Muscle of leg (tissue), 11 donors: ENCODE measurements around the gene TANGO6. TPM values are rescaled to one million over a fixed set of nuclear protein-coding genes. Genes with fewer than 3 reads are reported as not detected.

ENCODE experiments used
- DNase-seq: peaks from one replicate; pipeline ENCODE4 v3.0.0; 2013
- H3K27ac ChIP-seq: one replicate; pipeline ENCODE4 v1.5.1; 2013; ENCODE audit warnings: mild to moderate bottlenecking, low read length, control low read depth
- H3K27me3 ChIP-seq: one replicate; pipeline ENCODE4 v1.6.1; 2013; ENCODE audit warnings: low read length; ENCODE audit not compliant: control insufficient read depth, insufficient read depth
- H3K36me3 ChIP-seq: one replicate; pipeline ENCODE4 v1.6.1; 2013; ENCODE audit warnings: low read length; ENCODE audit not compliant: control insufficient read depth, insufficient read depth
- H3K4me1 ChIP-seq: one replicate; pipeline ENCODE4 v1.6.1; 2013; ENCODE audit warnings: low read length; ENCODE audit not compliant: control insufficient read depth, insufficient read depth
- H3K4me3 ChIP-seq: one replicate; pipeline ENCODE4 v1.5.1; 2013; ENCODE audit warnings: low read length, control low read depth
- H3K9me3 ChIP-seq: replicated peaks from 2 replicates; pipeline ENCODE4 v1.6.1; 2013; ENCODE audit warnings: low read depth, low read length; ENCODE audit not compliant: control insufficient read depth
- WGBS: methylation state at CpG from one replicate; pipeline ENCODE4 v1.1.5; 2013; ENCODE audit warnings: missing lambda C conversion rate; ENCODE audit not compliant: insufficient coverage; 5-methylcytosine and 5-hydroxymethylcytosine counted together
- polyA plus RNA-seq, 8 donors: library from polyadenylated mRNA; unstranded; fragments of 120-200 nt; gene quantifications; one replicate each; pipeline versions ENCODE4 v1.2.1 to v1.2.3, GENCODE V29; 2013; ENCODE audit warnings: inconsistent platforms in 1 of 8, low replicate concordance in 1 of 8; ENCODE audit not compliant: insufficient read length in 8 of 8, insufficient read depth in 1 of 8
- total RNA-seq: library from RNA; stranded (reverse); fragments of 120-200 nt; gene quantifications from one replicate; pipeline ENCODE4 v1.2.4, GENCODE V29; 2013

The TANGO6 gene
- total and polyA plus RNA-seq, 9 donors: 4.3 to 9.7 (median 5.4) TPM

- H3K4me3 ChIP-seq: no peak overlapping the region
- H3K27me3 ChIP-seq: no peaks in the 10 kb centered on the region
- no peak overlapping the region for H3K27ac ChIP-seq
- no peaks in the 10 kb centered on the region for H3K9me3 ChIP-seq
- no peaks in the 10 kb centered on the region for H3K36me3 ChIP-seq
- WGBS: 58% methylated on average over 2 of the region's 3 CpGs
- no peak for DNase-seq
- peaks cover 2% of the 10 kb centered on the region for H3K4me1 ChIP-seq
These were observed 243.8 kb downstream of the TANGO6 start for GRCh38 chr16:69087161-69087581.

GRCh38 chr16:69088684-69089083, 245.4 kb downstream of the TANGO6 start:
- H3K9me3 ChIP-seq: no peaks in the 10 kb centered on the region

DNA sequence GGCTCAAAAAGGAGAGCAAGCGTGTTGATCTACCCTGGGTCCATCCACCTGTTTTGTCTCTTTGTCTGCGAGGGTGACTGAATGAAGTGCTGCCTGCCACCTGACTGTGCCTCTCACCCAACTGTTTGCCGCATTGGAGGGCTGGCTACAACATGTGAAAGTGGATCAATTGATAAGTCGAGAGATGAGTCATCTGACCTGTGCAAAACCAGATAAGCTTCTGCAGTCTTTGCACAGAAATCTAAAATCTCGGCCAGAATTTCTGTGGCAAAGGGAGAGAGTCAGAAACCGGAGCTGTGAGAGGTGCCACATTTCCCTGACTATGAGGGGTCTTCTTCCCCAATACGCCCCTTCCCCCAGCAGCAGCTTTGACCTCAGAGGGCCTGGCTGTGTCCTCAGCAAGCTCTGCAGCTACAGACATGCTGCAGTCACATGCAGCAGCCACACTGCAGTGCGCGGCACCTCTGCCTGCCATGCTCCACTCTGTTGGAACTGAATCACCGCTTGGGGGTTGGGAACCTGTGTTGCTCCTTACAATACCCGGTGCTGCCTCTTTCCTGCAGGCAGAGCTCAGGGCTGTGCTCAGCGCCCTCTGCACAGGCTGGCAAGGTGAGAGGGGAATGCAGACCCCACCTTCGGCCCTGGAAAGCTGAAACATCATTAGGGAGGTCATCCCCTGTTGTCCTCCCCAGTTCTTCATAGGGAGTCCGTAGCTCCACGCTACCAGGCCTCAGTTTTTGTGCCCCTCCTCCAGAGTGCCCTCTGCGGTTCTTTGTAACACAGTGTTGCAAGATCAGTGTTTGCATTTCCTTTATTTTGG, 246.0 kb downstream of the TANGO6 start:
- H3K4me3 ChIP-seq: no peak overlapping the region
- peak overlapping the region; percentile 13 for H3K27ac ChIP-seq
- 28% methylated on average over 11 of the region's 16 CpGs for whole genome bisulfite sequencing
- H3K36me3 ChIP-seq: no peaks in the 10 kb centered on the region
- peaks cover 2% of the 10 kb centered on the region for H3K4me1 ChIP-seq
- H3K27me3 ChIP-seq: no peaks in the 10 kb centered on the region
- no peaks in the 10 kb centered on the region for H3K9me3 ChIP-seq
- DNase-seq: no peak

More at GRCh38 chr16:69088684-69089083, 245.4 kb downstream of the TANGO6 start:
- H3K4me3 ChIP-seq: no peak overlapping the region
- H3K27ac ChIP-seq: peak overlapping the region; percentile 13
- H3K4me1 ChIP-seq: peaks cover 2% of the 10 kb centered on the region
- H3K27me3 ChIP-seq: no peaks in the 10 kb centered on the region
- DNase-seq: no peak
- 74% methylated on average over 4 of the region's 4 CpGs for WGBS
- H3K36me3 ChIP-seq: no peaks in the 10 kb centered on the region

DNA sequence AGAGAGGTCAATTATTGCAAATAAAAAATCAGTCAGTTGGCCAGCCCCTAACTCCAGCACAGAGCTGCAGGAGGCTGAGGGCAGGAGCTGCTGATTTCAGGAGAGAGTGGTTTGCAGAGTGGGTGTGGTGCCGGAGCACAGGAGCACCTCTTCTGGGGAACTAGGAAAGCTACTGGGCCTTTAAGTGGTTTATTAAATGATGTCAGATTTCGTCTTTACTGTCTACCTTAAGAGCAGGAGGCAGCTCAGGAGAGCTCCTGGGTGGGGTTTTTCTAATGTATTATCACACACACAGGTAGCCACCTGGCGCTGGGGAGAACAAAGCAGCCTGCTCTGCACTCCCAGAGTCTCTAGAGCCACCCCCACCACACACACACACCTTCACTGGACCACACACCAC, 250.6 kb downstream of the TANGO6 start:
- WGBS: 43% methylated on average over 1 of the region's 3 CpGs
- Histone ChIP-seq H3K27me3 (peaks cover 3% of the 10 kb centered on the region), H3K4me1 (no peaks in the 10 kb centered on the region), H3K4me3 (no peak overlapping the region), H3K36me3 (no peaks in the 10 kb centered on the region), H3K9me3 (no peaks in the 10 kb centered on the region), H3K27ac (no peak overlapping the region)
- DNase-seq: no peak

DNA sequence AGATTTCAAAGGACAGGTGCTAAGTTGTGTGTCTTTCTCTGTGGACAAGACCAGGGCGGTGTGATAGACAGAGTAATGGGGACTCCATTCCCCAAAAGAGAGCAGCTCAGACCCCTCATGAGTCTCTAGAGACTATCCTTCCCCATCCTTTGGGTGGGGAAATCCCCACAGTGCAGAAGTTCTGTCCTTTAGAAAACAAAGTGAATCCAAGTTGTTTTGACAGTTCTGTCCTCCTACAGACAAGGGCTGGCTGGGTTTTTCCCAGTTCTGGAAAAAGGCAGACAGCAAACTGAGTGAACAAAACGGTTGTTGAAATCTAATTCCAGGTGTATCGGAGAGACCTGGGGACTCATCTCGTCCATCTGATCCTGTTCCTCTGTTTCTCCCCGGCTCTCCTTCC, 251.2 kb downstream of the TANGO6 start:
- Histone ChIP-seq H3K36me3 (no peaks in the 10 kb centered on the region), H3K4me1 (no peaks in the 10 kb centered on the region), H3K4me3 (no peak overlapping the region), H3K27ac (no peak overlapping the region), H3K27me3 (peaks cover 3% of the 10 kb centered on the region), H3K9me3 (no peaks in the 10 kb centered on the region)
- WGBS: 73% methylated on average over 4 of the region's 5 CpGs
- DNase-seq: no peak

DNA sequence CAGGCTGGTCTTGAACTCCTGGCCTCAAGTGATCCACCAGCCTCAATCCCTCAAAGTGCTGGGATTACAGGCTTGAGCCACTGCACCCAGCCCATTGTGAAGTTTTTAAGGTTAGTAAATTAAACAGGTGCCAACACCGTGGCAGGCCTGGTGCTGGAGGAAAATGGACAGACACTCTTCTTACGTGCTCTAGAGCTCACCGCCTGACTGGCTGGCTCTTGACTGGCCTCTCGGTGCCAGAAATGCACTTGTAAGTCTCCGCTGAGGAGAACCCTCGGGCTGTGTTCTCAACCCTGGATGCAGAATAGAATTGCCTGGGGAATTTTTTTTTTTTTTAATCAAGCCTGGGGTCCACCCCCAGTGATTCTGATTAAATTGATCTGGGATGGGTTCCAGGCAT, 251.9 kb downstream of the TANGO6 start:
- H3K27ac ChIP-seq: no peak overlapping the region
- H3K4me3 ChIP-seq: no peak overlapping the region
- no peak for DNase-seq
- H3K36me3 ChIP-seq: no peaks in the 10 kb centered on the region
- no peaks in the 10 kb centered on the region for H3K9me3 ChIP-seq
- H3K27me3 ChIP-seq: peaks cover 3% of the 10 kb centered on the region
- H3K4me1 ChIP-seq: no peaks in the 10 kb centered on the region
- WGBS: 73% methylated on average over 5 of the region's 6 CpGs

GRCh38 chr16:69100071-69100691, 256.9 kb downstream of the TANGO6 start:
- no peaks in the 10 kb centered on the region for H3K36me3 ChIP-seq
- H3K4me1 ChIP-seq: no peaks in the 10 kb centered on the region
- 68% methylated on average over 5 of the region's 11 CpGs for WGBS
- DNase-seq: no peak
- no peak overlapping the region for H3K27ac ChIP-seq
- peaks cover 31% of the 10 kb centered on the region for H3K27me3 ChIP-seq
- H3K9me3 ChIP-seq: no peaks in the 10 kb centered on the region
- no peak overlapping the region for H3K4me3 ChIP-seq

GRCh38 chr16:69105501-69106361, 262.4 kb downstream of the TANGO6 start, which contains the start of gene HAS3:
Gene HAS3 (plus strand): TSS chr16:69105653. CDS start chr16:69109396, 3,743 bp downstream.
- WGBS: under 1% methylated on average over 73 of the region's 80 CpGs
- H3K27ac ChIP-seq: no peak within 1 kb of the TSS
- H3K36me3 ChIP-seq: peaks cover 10% of the 10 kb centered on the region
- peaks cover 70% of the 10 kb centered on the region for H3K27me3 ChIP-seq
- peak; percentile 54 for DNase-seq
- peak within 1 kb of the TSS; percentile 35 for H3K4me3 ChIP-seq
- H3K4me1 ChIP-seq: peaks cover 23% of the 10 kb centered on the region
- H3K9me3 ChIP-seq: no peaks in the 10 kb centered on the region

- H3K9me3 ChIP-seq: no peaks in the 10 kb centered on the region
- H3K36me3 ChIP-seq: peaks cover 13% of the 10 kb centered on the region
- H3K27me3 ChIP-seq: peaks cover 66% of the 10 kb centered on the region
- H3K4me1 ChIP-seq: peaks cover 23% of the 10 kb centered on the region
- H3K4me3 ChIP-seq: peak overlapping the region; percentile 35
- H3K27ac ChIP-seq: no peak overlapping the region
- 0% methylated on average over 44 of the region's 55 CpGs for WGBS
- DNase-seq: no peak
These were observed 263.4 kb downstream of the TANGO6 start for GRCh38 chr16:69106491-69107315.
